Trophoblast cell (in vitro differentiated cells and primary cell): Measurements from ENCODE around the gene TGM5.
"Not testable (repeated sequence)": the region's sequence is repeated elsewhere in the genome, so short reads cannot be mapped to it uniquely, and the experiment has no call there.

Experiments used
- DNase-seq, 2 donors: peaks; one replicate each; pipeline ENCODE4 v3.0.0-alpha.2; 2016
- H2AFZ ChIP-seq: 2 replicates; pipeline ENCODE4 v1.6.1; 2013; ENCODE audit warnings: low read length, moderate library complexity, mild to moderate bottlenecking; ENCODE audit not compliant: insufficient read depth, poor library complexity
- H2AK5ac ChIP-seq: 2 replicates; pipeline ENCODE4 v1.6.1; 2013; ENCODE audit warnings: mild to moderate bottlenecking, low read length
- H2BK120ac ChIP-seq: 2 replicates; pipeline ENCODE4 v1.6.1; 2013; ENCODE audit warnings: low read length, mild to moderate bottlenecking, moderate library complexity; ENCODE audit not compliant: insufficient read depth, poor library complexity
- H2BK12ac ChIP-seq: 2 replicates; pipeline ENCODE4 v1.6.1; 2013; ENCODE audit warnings: mild to moderate bottlenecking, low read length, moderate library complexity
- H2BK5ac ChIP-seq: 2 replicates; pipeline ENCODE4 v1.6.1; 2013; ENCODE audit warnings: low read length, low read depth, moderate library complexity, mild to moderate bottlenecking; ENCODE audit not compliant: poor library complexity
- H3K14ac ChIP-seq: 2 replicates; pipeline ENCODE4 v1.6.1; 2013; ENCODE audit warnings: mild to moderate bottlenecking, low read length
- H3K18ac ChIP-seq: 2 replicates; pipeline ENCODE4 v1.6.1; 2013; ENCODE audit warnings: mild to moderate bottlenecking, low read length
- H3K23ac ChIP-seq: 2 replicates; pipeline ENCODE4 v1.6.1; 2013; ENCODE audit warnings: low read length
- H3K27ac ChIP-seq: 2 replicates; pipeline ENCODE4 v1.5.1; 2013; ENCODE audit warnings: low read depth, mild to moderate bottlenecking, inconsistent platforms, low read length, moderate library complexity
- H3K27me3 ChIP-seq: 2 replicates; pipeline ENCODE4 v1.6.1; 2013; ENCODE audit warnings: inconsistent platforms, mild to moderate bottlenecking, low read length, moderate library complexity; ENCODE audit not compliant: insufficient read depth
- H3K36me3 ChIP-seq, 2 experiments: 1 replicate in 1 of 2; 2 replicates in 1 of 2; pipeline ENCODE4 v1.6.1; 2013; ENCODE audit warnings: low read length in 2 of 2, mild to moderate bottlenecking in 2 of 2, moderate library complexity in 1 of 2; ENCODE audit not compliant: insufficient read depth in 2 of 2, control insufficient read depth in 1 of 2
- H3K4ac ChIP-seq: 2 replicates; pipeline ENCODE4 v1.6.1; 2013; ENCODE audit warnings: low read depth, mild to moderate bottlenecking, low read length, moderate library complexity
- H3K4me1 ChIP-seq, 2 experiments: 1 replicate in 1 of 2; 2 replicates in 1 of 2; pipeline ENCODE4 v1.6.1; 2013; ENCODE audit warnings: low read length in 2 of 2, mild to moderate bottlenecking in 2 of 2, moderate library complexity in 1 of 2; ENCODE audit not compliant: insufficient read depth in 2 of 2, control insufficient read depth in 1 of 2
- H3K4me2 ChIP-seq: 2 replicates; pipeline ENCODE4 v1.6.1; 2013; ENCODE audit warnings: inconsistent platforms, mild to moderate bottlenecking, low read length, moderate library complexity
- H3K4me3 ChIP-seq: 2 replicates; pipeline ENCODE4 v1.5.1; 2013; ENCODE audit warnings: mild to moderate bottlenecking, low read depth, low read length, inconsistent platforms
- H3K79me1 ChIP-seq: one replicate; pipeline ENCODE4 v1.6.1; 2013; ENCODE audit warnings: low read length
- H3K79me2 ChIP-seq: 2 replicates; pipeline ENCODE4 v1.6.1; 2013; ENCODE audit warnings: low read length, mild to moderate bottlenecking; ENCODE audit not compliant: control insufficient read depth, insufficient read depth, poor library complexity
- H3K9ac ChIP-seq: 2 replicates; pipeline ENCODE4 v1.6.1; 2013; ENCODE audit warnings: mild to moderate bottlenecking, low read length
- H3K9me3 ChIP-seq: 2 replicates; pipeline ENCODE4 v1.6.1; 2013; ENCODE audit warnings: low read depth, mild to moderate bottlenecking, control low read depth, inconsistent platforms, low read length; ENCODE audit not compliant: insufficient read depth
- H4K12ac ChIP-seq: 2 replicates; pipeline ENCODE4 v1.6.1; 2013; ENCODE audit warnings: low read depth, mild to moderate bottlenecking, low read length, moderate library complexity
- H4K8ac ChIP-seq: 2 replicates; pipeline ENCODE4 v1.6.1; 2013; ENCODE audit warnings: low read depth, mild to moderate bottlenecking, low read length, moderate library complexity
- H4K91ac ChIP-seq: one replicate; pipeline ENCODE4 v1.6.1; 2013; ENCODE audit warnings: low read depth, mild to moderate bottlenecking, low read length, moderate library complexity
- WGBS: extraction: QIAGEN DNeasy Blood & Tissue Kit; methylation state at CpG from one replicate; pipeline ENCODE4 v1.1.7; 2013; ENCODE audit warnings: missing lambda C conversion rate; ENCODE audit not compliant: insufficient read length, insufficient coverage; ENCODE audit errors: extremely low coverage; 5-methylcytosine and 5-hydroxymethylcytosine counted together

The TGM5 gene

DNA sequence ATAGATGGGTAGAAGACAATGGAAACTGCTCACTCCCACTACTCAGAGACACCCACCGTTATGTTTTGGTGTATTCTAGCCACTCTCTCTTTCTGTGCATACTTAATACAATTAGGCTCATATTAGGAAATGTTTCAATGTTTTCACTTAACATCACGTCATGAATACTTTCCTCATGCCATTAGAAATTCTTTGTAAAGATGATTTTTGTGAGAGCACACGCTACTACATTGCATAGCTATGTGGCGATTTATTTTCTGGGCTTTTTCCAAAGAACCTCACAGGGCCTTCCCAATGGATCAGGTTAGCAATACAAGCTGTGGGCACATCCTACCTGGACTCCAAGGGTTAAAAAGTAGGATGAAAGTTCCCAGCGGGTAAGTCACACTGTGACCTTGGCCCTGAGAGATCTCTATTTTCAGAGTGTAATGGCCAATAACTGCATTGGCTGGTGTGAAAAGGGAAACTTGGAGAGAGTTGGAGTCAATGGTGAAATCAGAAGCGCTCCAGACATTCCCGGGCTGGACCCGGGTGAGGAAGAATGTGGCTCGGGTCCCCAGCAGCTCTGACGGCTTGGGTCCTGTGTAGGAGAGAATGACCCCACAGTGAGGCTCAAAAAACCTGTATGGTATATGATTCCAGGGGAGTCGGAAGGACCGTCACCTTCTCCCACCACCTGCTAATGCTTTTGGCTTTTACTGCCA is 25.8 kb upstream of the TGM5 start:
- no peak overlapping the region for H3K4ac ChIP-seq
- H3K9me3 ChIP-seq, result no peaks in the 10 kb centered on the region
- H2BK5ac ChIP-seq, result no peak overlapping the region
- no CpG with 5 or more reads among the region's 12 CpGs for WGBS
- H3K14ac ChIP-seq, result no peak overlapping the region
- H3K27ac ChIP-seq, result no peak overlapping the region
- H3K18ac ChIP-seq, result no peak overlapping the region
- no peak overlapping the region for H2BK12ac ChIP-seq
- H4K12ac ChIP-seq, result no peak overlapping the region
- H4K91ac ChIP-seq, result no peak overlapping the region
- no peak overlapping the region for H2AFZ ChIP-seq
- H3K36me3 ChIP-seq, result no peaks in the 10 kb centered on the region
- peaks cover 0 to 2% of the 10 kb centered on the region in 2 experiments for H3K4me1 ChIP-seq
- H3K79me1 ChIP-seq, result no peaks in the 10 kb centered on the region
- no peak overlapping the region for H3K9ac ChIP-seq
- H3K4me2 ChIP-seq, result no peak overlapping the region
- H3K79me2 ChIP-seq, result no peaks in the 10 kb centered on the region
- H4K8ac ChIP-seq, result no peak overlapping the region
- DNase-seq, result no peak
- no peak overlapping the region for H3K23ac ChIP-seq
- no peak overlapping the region for H2AK5ac ChIP-seq
- H2BK120ac ChIP-seq, result no peak overlapping the region
- H3K4me3 ChIP-seq, result no peak overlapping the region
- no peaks in the 10 kb centered on the region for H3K27me3 ChIP-seq

GRCh38 chr15:43289656-43290055 is 22.9 kb upstream of the TGM5 start:
- not testable (repeated sequence) for H3K79me2 ChIP-seq, DNase-seq, H2AK5ac ChIP-seq, H3K4me2 ChIP-seq, H4K12ac ChIP-seq, H3K4me3 ChIP-seq, H2BK5ac ChIP-seq, H3K4ac ChIP-seq, H3K9ac ChIP-seq, H3K36me3 ChIP-seq, H3K27me3 ChIP-seq, H2BK12ac ChIP-seq, H4K8ac ChIP-seq, H3K79me1 ChIP-seq, H3K23ac ChIP-seq, H3K27ac ChIP-seq, H2AFZ ChIP-seq, H3K4me1 ChIP-seq, H2BK120ac ChIP-seq, H4K91ac ChIP-seq, H3K14ac ChIP-seq, H3K9me3 ChIP-seq, H3K18ac ChIP-seq
- WGBS, result no CpG with 5 or more reads among the region's 3 CpGs

GRCh38 chr15:43287254-43287653 is 20.5 kb upstream of the TGM5 start:
- H2AK5ac ChIP-seq, result no peak overlapping the region
- no peak overlapping the region for H3K4me2 ChIP-seq
- no peak overlapping the region for H3K9ac ChIP-seq
- H4K8ac ChIP-seq, result no peak overlapping the region
- no peaks in the 10 kb centered on the region for H3K27me3 ChIP-seq
- H3K79me2 ChIP-seq, result no peaks in the 10 kb centered on the region
- no peaks in the 10 kb centered on the region for H3K36me3 ChIP-seq
- H3K27ac ChIP-seq, result no peak overlapping the region
- no peaks in the 10 kb centered on the region for H3K9me3 ChIP-seq
- no peak overlapping the region for H3K14ac ChIP-seq
- no peak overlapping the region for H2BK120ac ChIP-seq
- peaks cover 4 to 6% of the 10 kb centered on the region in 2 experiments for H3K4me1 ChIP-seq
- H2BK5ac ChIP-seq, result no peak overlapping the region
- no peak overlapping the region for H3K18ac ChIP-seq
- H3K4me3 ChIP-seq, result no peak overlapping the region
- WGBS, result no CpG with 5 or more reads among the region's 15 CpGs
- H3K79me1 ChIP-seq, result no peaks in the 10 kb centered on the region
- H3K23ac ChIP-seq, result no peak overlapping the region
- H2BK12ac ChIP-seq, result no peak overlapping the region
- no peak overlapping the region for H3K4ac ChIP-seq
- H4K91ac ChIP-seq, result no peak overlapping the region
- no peak overlapping the region for H4K12ac ChIP-seq
- no peak for DNase-seq
- H2AFZ ChIP-seq, result no peak overlapping the region

DNA sequence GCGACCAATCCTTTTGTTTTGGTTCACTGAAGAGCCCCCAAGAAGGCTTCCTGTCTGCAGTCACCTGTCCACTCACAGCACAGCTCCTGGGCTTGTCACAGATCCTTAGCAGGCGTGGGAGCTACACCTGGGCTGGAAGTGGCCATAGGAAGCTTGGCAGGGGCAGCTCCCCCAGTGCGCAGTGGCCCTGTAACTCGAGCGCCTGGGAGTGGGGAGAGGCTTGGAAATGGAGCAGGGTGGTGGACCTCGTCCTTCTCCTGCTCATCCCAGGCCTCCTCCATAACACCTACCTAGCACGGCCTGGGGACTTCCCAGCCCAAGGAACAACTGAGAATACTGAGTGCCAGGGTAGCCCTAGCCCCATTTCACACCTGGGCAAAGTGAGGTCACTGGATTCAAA is 19.3 kb upstream of the TGM5 start:
- Histone ChIP-seq H3K36me3 (no peaks in the 10 kb centered on the region), H3K79me2 (no peaks in the 10 kb centered on the region), H4K12ac (no peak overlapping the region), H3K23ac (no peak overlapping the region), H3K27me3 (no peaks in the 10 kb centered on the region), H3K9me3 (no peaks in the 10 kb centered on the region), H3K9ac (no peak overlapping the region), H3K4me2 (no peak overlapping the region), H3K14ac (no peak overlapping the region), H3K4me1 (peaks cover 4 to 6% of the 10 kb centered on the region in 2 experiments), H3K18ac (no peak overlapping the region), H4K91ac (no peak overlapping the region), H3K27ac (no peak overlapping the region), H2BK120ac (no peak overlapping the region), H2AFZ (no peak overlapping the region), H3K4me3 (no peak overlapping the region), H2BK12ac (no peak overlapping the region), H4K8ac (no peak overlapping the region), H3K4ac (no peak overlapping the region), H2AK5ac (no peak overlapping the region), H3K79me1 (no peaks in the 10 kb centered on the region), H2BK5ac (no peak overlapping the region)
- DNase-seq, result no peak
- no CpG with 5 or more reads among the region's 7 CpGs for WGBS
